Natural killer cell treated with Interleukin-12 subunit alpha and Interleukin-12 subunit beta and Interleukin-15 and Interleukin-18, amount 100 ng/mL, for 72 hours (primary cell): Measurements from ENCODE around the gene CCDC60. TPM values are rescaled to one million over a fixed set of nuclear protein-coding genes. Genes with fewer than 3 reads are reported as not detected.

Experiments used
- ATAC-seq, 2 donors: fragments of 150-1000 bp; cut with Tn5 transposase in 1 of 2; sonication (Bioruptor Pico), chemical (Tn5 transposase) in 1 of 2; 2 replicates each; pipeline ENCODE4 v1.10.0; 2021
- DNase-seq: peaks from one replicate; pipeline ENCODE4 v3.0.0; 2022; ENCODE audit warnings: low spot score
- H3K27ac Mint-ChIP-seq, 2 donors: 1 replicate in 1 of 2; 2 replicates in 1 of 2; pipeline ENCODE4 v1.8.0; 2022; ENCODE audit warnings: mixed read lengths in 2 of 2, mild to moderate bottlenecking in 1 of 2, moderate library complexity in 1 of 2
- H3K27me3 Mint-ChIP-seq, 2 donors: 1 replicate in 1 of 2; 2 replicates in 1 of 2; pipeline ENCODE4 v1.8.0; 2022; ENCODE audit warnings: mixed read lengths in 2 of 2
- H3K36me3 Mint-ChIP-seq: one replicate; pipeline ENCODE4 v1.8.0; 2022; ENCODE audit warnings: mixed read lengths
- H3K4me1 Mint-ChIP-seq, 2 donors: 1 replicate in 1 of 2; 2 replicates in 1 of 2; pipeline ENCODE4 v1.8.0; 2022; ENCODE audit warnings: low read depth in 2 of 2, mixed read lengths in 2 of 2, mild to moderate bottlenecking in 1 of 2
- H3K4me3 Mint-ChIP-seq: one replicate; pipeline ENCODE4 v1.8.0; 2022; ENCODE audit warnings: mixed read lengths
- H3K9me3 Mint-ChIP-seq: 2 replicates; pipeline ENCODE4 v1.8.0; 2022; ENCODE audit warnings: mixed read lengths
- total RNA-seq, 2 donors: library from RNA; stranded (reverse); gene quantifications; one replicate each; pipeline ENCODE4 v1.2.3, GENCODE V29; 2022

The CCDC60 gene
- total RNA-seq, 2 donors from 2014 or later: not detected

- peaks cover 0 to 5% of the 10 kb centered on the region in 2 donors for H3K4me1 Mint-ChIP-seq
- ATAC-seq: no peak
- no peaks in the 10 kb centered on the region for H3K9me3 Mint-ChIP-seq
- DNase-seq: no peak
- peaks cover 14 to 40% of the 10 kb centered on the region in 2 donors for H3K27me3 Mint-ChIP-seq
- no peak overlapping the region for H3K4me3 Mint-ChIP-seq
- no peak overlapping the region for H3K27ac Mint-ChIP-seq
- no peaks in the 10 kb centered on the region for H3K36me3 Mint-ChIP-seq
These were observed 78.6 kb downstream of the CCDC60 start for GRCh38 chr12:119412811-119413794.

- Mint-ChIP-seq H3K9me3 (no peaks in the 10 kb centered on the region), H3K4me3 (no peak overlapping the region), H3K36me3 (no peaks in the 10 kb centered on the region), H3K27ac (no peak overlapping the region), H3K4me1 (peaks cover 0 to 5% of the 10 kb centered on the region in 2 donors), H3K27me3 (peaks cover 17 to 36% of the 10 kb centered on the region in 2 donors)
- DNase-seq (no peak), ATAC-seq (no peak)
These were observed 81.2 kb downstream of the CCDC60 start for GRCh38 chr12:119415714-119416113.

GRCh38 chr12:119417440-119417839, 82.9 kb downstream of the CCDC60 start:
- no peak for DNase-seq
- ATAC-seq: no peak
- no peak overlapping the region for H3K27ac Mint-ChIP-seq
- H3K4me3 Mint-ChIP-seq: no peak overlapping the region
- H3K27me3 Mint-ChIP-seq: peaks cover 28 to 47% of the 10 kb centered on the region in 2 donors
- peaks cover 0 to 5% of the 10 kb centered on the region in 2 donors for H3K4me1 Mint-ChIP-seq
- peaks cover 7% of the 10 kb centered on the region for H3K9me3 Mint-ChIP-seq
- no peaks in the 10 kb centered on the region for H3K36me3 Mint-ChIP-seq

- Mint-ChIP-seq H3K4me1 (no peaks in the 10 kb centered on the region), H3K27ac (no peak overlapping the region), H3K9me3 (peaks cover 7% of the 10 kb centered on the region), H3K4me3 (no peak overlapping the region), H3K27me3 (peaks cover 31 to 54% of the 10 kb centered on the region in 2 donors), H3K36me3 (no peaks in the 10 kb centered on the region)
- DNase-seq: no peak
- ATAC-seq: no peak
These were observed 84.9 kb downstream of the CCDC60 start for GRCh38 chr12:119419381-119419780.

- DNase-seq (no peak), ATAC-seq (no peak)
- H3K27ac Mint-ChIP-seq: no peak overlapping the region
- H3K27me3 Mint-ChIP-seq: peaks cover 30 to 37% of the 10 kb centered on the region in 2 donors
- no peak overlapping the region for H3K4me3 Mint-ChIP-seq
- no peaks in the 10 kb centered on the region for H3K4me1 Mint-ChIP-seq
- H3K36me3 Mint-ChIP-seq: no peaks in the 10 kb centered on the region
- peaks cover 7% of the 10 kb centered on the region for H3K9me3 Mint-ChIP-seq
These were observed 88.8 kb downstream of the CCDC60 start for GRCh38 chr12:119423285-119423684.

- Mint-ChIP-seq H3K36me3 (no peaks in the 10 kb centered on the region), H3K9me3 (peaks cover 7% of the 10 kb centered on the region), H3K27ac (no peak overlapping the region), H3K27me3 (peaks cover 23 to 26% of the 10 kb centered on the region in 2 donors), H3K4me1 (no peaks in the 10 kb centered on the region), H3K4me3 (no peak overlapping the region)
- no peak for ATAC-seq
- DNase-seq: no peak
These were observed 91.1 kb downstream of the CCDC60 start for GRCh38 chr12:119425623-119426022.

- no peaks in the 10 kb centered on the region for H3K9me3 Mint-ChIP-seq
- H3K4me3 Mint-ChIP-seq: no peak overlapping the region
- no peaks in the 10 kb centered on the region for H3K36me3 Mint-ChIP-seq
- peaks cover 13 to 20% of the 10 kb centered on the region in 2 donors for H3K27me3 Mint-ChIP-seq
- no peak for DNase-seq
- H3K4me1 Mint-ChIP-seq: no peaks in the 10 kb centered on the region
- ATAC-seq: no peak
- no peak overlapping the region for H3K27ac Mint-ChIP-seq
These were observed 96.6 kb downstream of the CCDC60 start for GRCh38 chr12:119431151-119431550.

- Mint-ChIP-seq H3K4me1 (no peaks in the 10 kb centered on the region), H3K27ac (no peak overlapping the region), H3K27me3 (peaks cover 16 to 17% of the 10 kb centered on the region in 2 donors), H3K36me3 (no peaks in the 10 kb centered on the region), H3K9me3 (no peaks in the 10 kb centered on the region), H3K4me3 (no peak overlapping the region)
- DNase-seq (no peak), ATAC-seq (no peak)
These were observed 98.4 kb downstream of the CCDC60 start for GRCh38 chr12:119432949-119433348.

GRCh38 chr12:119440803-119441360, 106.4 kb downstream of the CCDC60 start:
- H3K4me3 Mint-ChIP-seq: no peak overlapping the region
- H3K9me3 Mint-ChIP-seq: no peaks in the 10 kb centered on the region
- H3K27me3 Mint-ChIP-seq: peaks cover 20 to 39% of the 10 kb centered on the region in 2 donors
- ATAC-seq (no peak), DNase-seq (no peak)
- no peak overlapping the region for H3K27ac Mint-ChIP-seq
- no peaks in the 10 kb centered on the region for H3K36me3 Mint-ChIP-seq
- H3K4me1 Mint-ChIP-seq: peaks cover 3 to 4% of the 10 kb centered on the region in 2 donors

GRCh38 chr12:119444462-119445044, 110.0 kb downstream of the CCDC60 start:
- DNase-seq: no peak
- Mint-ChIP-seq H3K4me3 (no peak overlapping the region), H3K36me3 (no peaks in the 10 kb centered on the region), H3K4me1 (peaks cover 3 to 4% of the 10 kb centered on the region in 2 donors), H3K27me3 (peaks cover 26 to 35% of the 10 kb centered on the region in 2 donors), H3K9me3 (no peaks in the 10 kb centered on the region), H3K27ac (no peak overlapping the region)
- ATAC-seq: peak in 1 of 2 donors; percentile 62

- no peak for DNase-seq
- H3K9me3 Mint-ChIP-seq: no peaks in the 10 kb centered on the region
- H3K4me1 Mint-ChIP-seq: peaks cover 3 to 4% of the 10 kb centered on the region in 2 donors
- no peaks in the 10 kb centered on the region for H3K36me3 Mint-ChIP-seq
- no peak overlapping the region for H3K27ac Mint-ChIP-seq
- ATAC-seq: no peak
- H3K4me3 Mint-ChIP-seq: no peak overlapping the region
- peaks cover 22 to 29% of the 10 kb centered on the region in 2 donors for H3K27me3 Mint-ChIP-seq
These were observed 111.9 kb downstream of the CCDC60 start for GRCh38 chr12:119446459-119446858.

GRCh38 chr12:119447126-119447525, 112.6 kb downstream of the CCDC60 start:
- no peak overlapping the region for H3K4me3 Mint-ChIP-seq
- no peaks in the 10 kb centered on the region for H3K9me3 Mint-ChIP-seq
- no peak overlapping the region for H3K27ac Mint-ChIP-seq
- H3K36me3 Mint-ChIP-seq: no peaks in the 10 kb centered on the region
- peaks cover 3 to 4% of the 10 kb centered on the region in 2 donors for H3K4me1 Mint-ChIP-seq
- DNase-seq (no peak), ATAC-seq (no peak)
- H3K27me3 Mint-ChIP-seq: peaks cover 20 to 27% of the 10 kb centered on the region in 2 donors

GRCh38 chr12:119447618-119448017, 113.1 kb downstream of the CCDC60 start:
- Mint-ChIP-seq H3K36me3 (no peaks in the 10 kb centered on the region), H3K27ac (no peak overlapping the region), H3K27me3 (peaks cover 20 to 27% of the 10 kb centered on the region in 2 donors), H3K4me3 (no peak overlapping the region), H3K9me3 (no peaks in the 10 kb centered on the region), H3K4me1 (peaks cover 3 to 4% of the 10 kb centered on the region in 2 donors)
- DNase-seq (no peak), ATAC-seq (no peak)
